Thoracic aorta (tissue), 2 donors: ENCODE measurements around the gene DEPDC4. TPM values are rescaled to one million over a fixed set of nuclear protein-coding genes. Genes with fewer than 3 reads are reported as not detected.

Source experiments
- ATAC-seq: fragments of 150-250 bp; one replicate; pipeline ENCODE4 v1.8.0; 2017; ENCODE audit warnings: low read depth; ENCODE audit not compliant: insufficient number of reproducible peaks, low FRiP score
- DNase-seq: peaks from one replicate; pipeline ENCODE4 v3.0.0-alpha.2; 2020; ENCODE audit warnings: low spot score
- H3K27ac ChIP-seq, 2 donors: fragments of 200-600 bp; sonication (generic); 1 replicate in 1 of 2; 2 replicates in 1 of 2; pipeline ENCODE4 v1.5.1; 2016; ENCODE audit warnings: mild to moderate bottlenecking in 2 of 2, moderate library complexity in 2 of 2
- H3K27me3 ChIP-seq: fragments of 200-600 bp; sonication (generic); replicated peaks from 2 replicates; pipeline ENCODE4 v1.6.0; 2016; ENCODE audit warnings: mild to moderate bottlenecking; ENCODE audit not compliant: insufficient read depth
- H3K36me3 ChIP-seq: fragments of 200-600 bp; sonication (generic); one replicate; pipeline ENCODE4 v1.5.1; 2016
- H3K4me1 ChIP-seq, 2 donors: fragments of 200-600 bp; sonication (generic); 1 replicate in 1 of 2; 2 replicates in 1 of 2; pipeline versions ENCODE4 v1.5.1 to v1.6.0; 2016; ENCODE audit warnings: low read depth in 2 of 2, mild to moderate bottlenecking in 1 of 2; ENCODE audit not compliant: control insufficient read depth in 1 of 2
- H3K4me3 ChIP-seq: fragments of 200-600 bp; sonication (generic); 2 replicates; pipeline ENCODE4 v1.5.1; 2016; ENCODE audit warnings: mild to moderate bottlenecking
- H3K9me3 ChIP-seq: fragments of 200-600 bp; sonication (generic); 2 replicates; pipeline ENCODE4 v1.5.1; 2016
- total RNA-seq, 2 donors: library from RNA; depleted of rRNA; stranded (reverse); fragments of >200 nt; gene quantifications; one replicate each; pipeline versions ENCODE4 v1.1.0 to v1.2.3, GENCODE V29; 2016
- TF ChIP-seq, protein P1 (sequence below): fragments of 200-600 bp; sonication (generic); IDR thresholded peaks from one replicate; pipeline ENCODE4 v1.5.1; 2019; ENCODE audit warnings: antibody characterized with exemption

DEPDC4 gene
- total RNA-seq, 2 donors from 2014 or later: not detected

DNA sequence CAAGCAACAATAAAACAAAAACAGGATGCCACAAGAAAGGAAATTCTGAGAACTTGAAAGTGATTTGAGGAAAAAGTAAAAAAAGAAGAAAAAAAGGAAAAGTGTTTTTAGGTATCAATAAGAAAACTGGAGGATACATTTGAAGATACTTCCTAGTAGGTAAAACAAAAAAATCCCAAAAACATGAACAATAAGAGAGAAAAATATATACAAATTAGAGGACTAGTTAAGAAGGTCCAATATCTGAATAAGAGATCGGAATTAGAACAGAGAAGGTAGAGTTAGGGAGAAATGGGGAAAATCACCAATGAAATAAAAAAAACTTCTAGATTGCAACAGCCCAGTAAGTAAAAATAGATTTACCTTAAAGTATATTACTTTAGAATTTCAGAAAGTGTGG, 8.8 kb downstream of the DEPDC4 start:
- ATAC-seq: no peak
- TF ChIP-seq, protein P1, sequence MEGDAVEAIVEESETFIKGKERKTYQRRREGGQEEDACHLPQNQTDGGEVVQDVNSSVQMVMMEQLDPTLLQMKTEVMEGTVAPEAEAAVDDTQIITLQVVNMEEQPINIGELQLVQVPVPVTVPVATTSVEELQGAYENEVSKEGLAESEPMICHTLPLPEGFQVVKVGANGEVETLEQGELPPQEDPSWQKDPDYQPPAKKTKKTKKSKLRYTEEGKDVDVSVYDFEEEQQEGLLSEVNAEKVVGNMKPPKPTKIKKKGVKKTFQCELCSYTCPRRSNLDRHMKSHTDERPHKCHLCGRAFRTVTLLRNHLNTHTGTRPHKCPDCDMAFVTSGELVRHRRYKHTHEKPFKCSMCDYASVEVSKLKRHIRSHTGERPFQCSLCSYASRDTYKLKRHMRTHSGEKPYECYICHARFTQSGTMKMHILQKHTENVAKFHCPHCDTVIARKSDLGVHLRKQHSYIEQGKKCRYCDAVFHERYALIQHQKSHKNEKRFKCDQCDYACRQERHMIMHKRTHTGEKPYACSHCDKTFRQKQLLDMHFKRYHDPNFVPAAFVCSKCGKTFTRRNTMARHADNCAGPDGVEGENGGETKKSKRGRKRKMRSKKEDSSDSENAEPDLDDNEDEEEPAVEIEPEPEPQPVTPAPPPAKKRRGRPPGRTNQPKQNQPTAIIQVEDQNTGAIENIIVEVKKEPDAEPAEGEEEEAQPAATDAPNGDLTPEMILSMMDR: no peak
- no peak for DNase-seq

DNA sequence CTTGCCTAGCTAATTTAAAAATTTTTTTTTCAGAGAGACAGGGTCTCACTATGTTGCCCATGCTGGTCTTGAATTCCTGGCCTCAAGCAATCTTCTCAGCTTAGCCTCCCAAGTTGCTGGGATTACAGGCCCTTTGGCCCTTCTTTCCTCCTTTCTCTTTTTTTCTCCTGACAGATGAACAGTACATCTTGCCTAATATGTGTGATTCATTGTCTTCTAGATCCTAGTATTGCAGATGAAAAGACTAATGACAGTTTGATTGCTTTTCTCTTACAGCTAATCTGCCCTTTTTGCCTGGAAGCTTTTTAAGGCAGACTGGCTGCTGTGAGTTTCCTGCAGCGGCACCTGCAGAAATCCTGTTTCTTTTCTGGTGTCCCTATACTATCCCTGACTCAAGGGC, 12.0 kb downstream of the DEPDC4 start:
- Histone ChIP-seq H3K27ac (no peak overlapping the region), H3K36me3 (no peaks in the 10 kb centered on the region), H3K9me3 (no peaks in the 10 kb centered on the region), H3K27me3 (no peaks in the 10 kb centered on the region), H3K4me3 (no peak overlapping the region), H3K4me1 (no peaks in the 10 kb centered on the region)
- no peak for DNase-seq
- no peak for ATAC-seq
- TF ChIP-seq, protein P1: no peak

More for the DNA sequence above, 8.8 kb downstream of the DEPDC4 start:
- Histone ChIP-seq H3K27ac (no peak overlapping the region), H3K4me3 (no peak overlapping the region), H3K36me3 (no peaks in the 10 kb centered on the region), H3K27me3 (no peaks in the 10 kb centered on the region), H3K4me1 (no peaks in the 10 kb centered on the region), H3K9me3 (no peaks in the 10 kb centered on the region)

DNA sequence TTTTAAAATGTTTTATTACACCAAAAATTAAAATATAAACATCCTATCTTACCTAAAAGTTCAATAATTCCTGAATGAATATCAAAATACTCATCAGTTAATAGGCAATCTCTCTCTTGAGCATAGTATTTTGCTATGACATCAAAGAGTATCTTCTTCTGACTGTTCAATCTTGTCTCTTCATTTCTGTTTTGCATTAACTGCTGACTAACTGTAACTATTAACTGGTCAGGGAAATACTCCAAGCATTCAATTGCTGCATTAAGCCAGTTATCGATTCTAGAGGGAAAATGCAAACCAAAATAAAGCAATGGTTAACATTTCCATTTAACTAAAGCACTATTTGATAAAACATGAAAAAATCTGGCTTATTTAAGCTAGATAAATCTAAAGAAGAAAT, 13.4 kb downstream of the DEPDC4 start:
- H3K27ac ChIP-seq: no peak overlapping the region
- ATAC-seq: no peak
- H3K9me3 ChIP-seq: no peaks in the 10 kb centered on the region

DNA sequence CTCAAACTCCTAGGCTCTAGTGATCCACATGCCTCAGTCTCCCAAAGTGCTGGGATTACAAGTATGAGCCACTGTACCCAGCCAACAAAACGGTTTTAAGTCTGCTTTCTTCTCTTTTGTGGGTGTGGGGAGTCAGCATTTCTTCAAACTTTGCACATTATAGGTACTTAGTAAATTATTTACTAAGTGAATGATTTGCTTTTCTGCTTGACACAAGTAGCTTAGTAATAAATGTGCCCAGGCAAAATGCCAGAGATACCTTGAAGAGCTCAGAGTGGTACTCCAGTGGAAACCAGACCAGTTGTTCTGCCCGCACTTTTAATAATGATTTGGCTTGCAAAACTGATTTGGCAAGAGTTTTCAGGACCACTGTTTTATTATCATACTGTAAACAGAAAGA, 15.0 kb downstream of the DEPDC4 start:
- no peak overlapping the region for H3K4me3 ChIP-seq
- TF ChIP-seq, protein P1: no peak
- ATAC-seq (no peak), DNase-seq (no peak)
- H3K9me3 ChIP-seq: no peaks in the 10 kb centered on the region
- no peaks in the 10 kb centered on the region for H3K36me3 ChIP-seq
- H3K27ac ChIP-seq: no peak overlapping the region
- H3K4me1 ChIP-seq: no peaks in the 10 kb centered on the region
- no peaks in the 10 kb centered on the region for H3K27me3 ChIP-seq

More for the DNA sequence above, 13.4 kb downstream of the DEPDC4 start:
- Histone ChIP-seq H3K27me3 (no peaks in the 10 kb centered on the region), H3K36me3 (no peaks in the 10 kb centered on the region), H3K4me3 (no peak overlapping the region), H3K4me1 (no peaks in the 10 kb centered on the region)
- TF ChIP-seq, protein P1: no peak
- no peak for DNase-seq

DNA sequence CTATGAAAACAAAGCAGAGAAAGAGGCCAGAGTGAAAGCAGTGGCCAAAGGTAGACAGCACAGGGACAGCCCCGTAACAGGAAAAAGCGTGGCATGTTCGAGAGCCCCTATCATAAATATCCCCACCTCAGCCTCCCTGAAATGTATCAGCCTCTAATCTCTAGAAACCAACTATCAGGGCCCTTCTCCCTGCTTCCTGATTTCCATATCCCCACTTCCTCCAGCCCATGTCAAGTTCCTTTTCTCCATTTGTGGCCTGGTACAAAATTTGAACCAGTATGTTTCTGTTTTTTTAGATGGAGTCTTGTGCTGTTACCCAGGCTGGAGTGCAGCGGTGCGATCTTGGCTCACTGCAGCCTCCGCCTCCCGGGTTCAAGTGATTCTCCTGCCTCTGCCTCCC, 16.9 kb downstream of the DEPDC4 start:
- Histone ChIP-seq H3K9me3 (no peaks in the 10 kb centered on the region), H3K4me1 (no peaks in the 10 kb centered on the region), H3K4me3 (no peak overlapping the region), H3K27me3 (no peaks in the 10 kb centered on the region), H3K27ac (no peak overlapping the region), H3K36me3 (no peaks in the 10 kb centered on the region)
- DNase-seq (no peak), ATAC-seq (no peak)
- TF ChIP-seq, protein P1: no peak
